Esophagus squamous epithelium (tissue), 4 donors: ENCODE results near the gene PDGFD.

Experiments
- POLR2A ChIP-seq, 4 donors: fragments of 450-650 bp; IDR thresholded peaks; one replicate each; pipeline ENCODE4 v1.6.1; 2017; ENCODE audit warnings: antibody characterized with exemption in 4 of 4, mild to moderate bottlenecking in 4 of 4, moderate library complexity in 3 of 4
- TF ChIP-seq, protein P1 (sequence below), 6 experiments: fragments of 450-650 bp in 4 of 6; fragments of 200-600 bp in 2 of 6; sonication (generic) in 2 of 6; IDR thresholded peaks; one replicate each; pipeline ENCODE4 v1.5.1; 2016 to 2019; ENCODE audit warnings: antibody characterized with exemption in 6 of 6, mild to moderate bottlenecking in 4 of 6, moderate library complexity in 4 of 6

- TF ChIP-seq, protein P1, sequence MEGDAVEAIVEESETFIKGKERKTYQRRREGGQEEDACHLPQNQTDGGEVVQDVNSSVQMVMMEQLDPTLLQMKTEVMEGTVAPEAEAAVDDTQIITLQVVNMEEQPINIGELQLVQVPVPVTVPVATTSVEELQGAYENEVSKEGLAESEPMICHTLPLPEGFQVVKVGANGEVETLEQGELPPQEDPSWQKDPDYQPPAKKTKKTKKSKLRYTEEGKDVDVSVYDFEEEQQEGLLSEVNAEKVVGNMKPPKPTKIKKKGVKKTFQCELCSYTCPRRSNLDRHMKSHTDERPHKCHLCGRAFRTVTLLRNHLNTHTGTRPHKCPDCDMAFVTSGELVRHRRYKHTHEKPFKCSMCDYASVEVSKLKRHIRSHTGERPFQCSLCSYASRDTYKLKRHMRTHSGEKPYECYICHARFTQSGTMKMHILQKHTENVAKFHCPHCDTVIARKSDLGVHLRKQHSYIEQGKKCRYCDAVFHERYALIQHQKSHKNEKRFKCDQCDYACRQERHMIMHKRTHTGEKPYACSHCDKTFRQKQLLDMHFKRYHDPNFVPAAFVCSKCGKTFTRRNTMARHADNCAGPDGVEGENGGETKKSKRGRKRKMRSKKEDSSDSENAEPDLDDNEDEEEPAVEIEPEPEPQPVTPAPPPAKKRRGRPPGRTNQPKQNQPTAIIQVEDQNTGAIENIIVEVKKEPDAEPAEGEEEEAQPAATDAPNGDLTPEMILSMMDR (IDR thresholded peaks at IDR 0.05): no peak
- no peak for TF ChIP-seq POLR2A (IDR thresholded peaks at IDR 0.05)
These were observed 57.7 kb downstream of the PDGFD start for GRCh38 chr11:104106136-104106754.
